HCT116 (cell line): ENCODE measurements around the gene UCN2. TPM values are rescaled to one million over a fixed set of nuclear protein-coding genes. Genes with fewer than 3 reads are reported as not detected.

Source experiments
- ATAC-seq: fragments of 200-7000 bp; cut with Tn5 transposase; 2 replicates; pipeline ENCODE4 v1.9.1; 2020; ENCODE audit warnings: mild to moderate bottlenecking, moderate library complexity
- BruUV-seq: library from RNA; stranded (reverse); fragments of 400-500 nt; replicated peaks from 2 replicates; lab custom pipeline; 2021; lab: Mats Ljungman, UMichigan
- CTCF ChIA-PET: fragments of 300-600 bp; sonication (Branson Sonifier 250); formaldehyde crosslinking; loops from one replicate; lab custom pipeline; 2021; ENCODE audit warnings: antibody characterized with exemption; lab: Charles Lee
- POLR2A ChIA-PET: fragments of 300-600, 350-600 bp; sonication (Branson Sonifier 250); formaldehyde crosslinking; loops from one replicate; lab custom pipeline; 2021; ENCODE audit warnings: antibody characterized with exemption; lab: Charles Lee
- RAD21 ChIA-PET, 2 experiments: fragments of 300-600 bp; sonication (Branson Sonifier 250); formaldehyde crosslinking; loops; one replicate each; lab custom pipeline; 2023; ENCODE audit warnings: low total read pairs in 2 of 2; ENCODE audit not compliant: uncharacterized antibody in 2 of 2, unreplicated experiment in 2 of 2, low non-redundant PET in 1 of 2; lab: Charles Lee
- DNase-seq: peaks from one replicate; pipeline ENCODE4 v3.0.0-alpha.2; 2010; ENCODE audit warnings: low read depth, low spot score
- H2AFZ ChIP-seq: fragments of 200-600 bp; shearing (Covaris generic), sonication (generic); 2 replicates; pipeline ENCODE4 v1.6.1; 2017; ENCODE audit warnings: low read depth, mixed run types, mixed read lengths, antibody characterized with exemption, low read length; ENCODE audit not compliant: poor library complexity, severe bottlenecking
- H3K27ac ChIP-seq: 2 replicates; pipeline ENCODE4 v1.5.1; 2012; ENCODE audit warnings: low read depth, low read length
- H3K27me3 ChIP-seq: fragments of 200-600 bp; sonication (generic); 2 replicates; pipeline ENCODE4 v1.6.1; 2016; ENCODE audit warnings: mixed run types, low read length, mixed read lengths; ENCODE audit not compliant: insufficient read depth
- H3K36me3 ChIP-seq, 2 experiments: fragments of 200-500 bp in 1 of 2; fragments of 200-600 bp in 1 of 2; sonication (Bioruptor generic) in 1 of 2; sonication (generic) in 1 of 2; 2 replicates each; pipeline versions ENCODE4 v1.5.1 to v1.6.1; 2014 to 2016; ENCODE audit warnings: low read length in 2 of 2, inconsistent platforms in 1 of 2, mixed read lengths in 1 of 2, mixed run types in 1 of 2; ENCODE audit not compliant: insufficient read depth in 2 of 2, control insufficient read depth in 1 of 2
- H3K4me1 ChIP-seq, 2 experiments: fragments of 200-600 bp in 1 of 2; sonication (generic) in 1 of 2; 2 replicates each; pipeline versions ENCODE4 v1.5.1 to v1.6.1; 2012 to 2017; ENCODE audit warnings: low read length in 2 of 2, inconsistent platforms in 1 of 2, mild to moderate bottlenecking in 1 of 2, mixed read lengths in 1 of 2, mixed run types in 1 of 2, moderate library complexity in 1 of 2; ENCODE audit not compliant: insufficient read depth in 2 of 2, control insufficient read depth in 1 of 2
- H3K4me2 ChIP-seq: fragments of 200-600 bp; sonication (generic); 2 replicates; pipeline ENCODE4 v1.6.1; 2017; ENCODE audit warnings: mixed run types, low read length, mixed read lengths
- H3K4me3 ChIP-seq, 2 experiments: fragments of 200-600 bp in 1 of 2; sonication (generic) in 1 of 2; replicated peaks in 1 of 2; 2 replicates each; pipeline ENCODE4 v1.5.1; 2011 to 2016; ENCODE audit warnings: low read length in 2 of 2, control low read depth in 1 of 2, low read depth in 1 of 2, mild to moderate bottlenecking in 1 of 2, mixed read lengths in 1 of 2, mixed run types in 1 of 2
- H3K79me2 ChIP-seq: fragments of 200-600 bp; sonication (generic); 2 replicates; pipeline ENCODE4 v1.6.1; 2017; ENCODE audit warnings: mild to moderate bottlenecking, mixed run types, low read length, moderate library complexity, mixed read lengths; ENCODE audit not compliant: insufficient read depth
- H3K9ac ChIP-seq: fragments of 200-600 bp; sonication (generic); 2 replicates; pipeline ENCODE4 v1.6.1; 2016; ENCODE audit warnings: low read length, mixed read lengths
- H3K9me2 ChIP-seq: fragments of 200-600 bp; sonication (generic), shearing (Covaris generic); 2 replicates; pipeline ENCODE4 v1.6.1; 2017; ENCODE audit warnings: mixed run types, mild to moderate bottlenecking, moderate library complexity; ENCODE audit not compliant: insufficient read depth
- H3K9me3 ChIP-seq, 2 experiments: fragments of 200-500 bp in 1 of 2; fragments of 200-600 bp in 1 of 2; sonication (Bioruptor generic) in 1 of 2; sonication (generic) in 1 of 2; 2 replicates each; pipeline ENCODE4 v1.6.1; 2014 to 2017; ENCODE audit warnings: low read length in 2 of 2, mixed read lengths in 2 of 2, inconsistent platforms in 1 of 2, low read depth in 1 of 2, mild to moderate bottlenecking in 1 of 2, mixed run types in 1 of 2, moderate library complexity in 1 of 2; ENCODE audit not compliant: control insufficient read depth in 1 of 2, insufficient read depth in 1 of 2
- H4K20me1 ChIP-seq: fragments of 200-600 bp; sonication (generic), shearing (Covaris generic); 2 replicates; pipeline ENCODE4 v1.6.1; 2017; ENCODE audit warnings: mixed run types, mild to moderate bottlenecking, moderate library complexity; ENCODE audit not compliant: insufficient read depth
- CEBPB ChIP-seq: IDR thresholded peaks from 2 replicates; pipeline ENCODE4 v1.6.1; 2012; ENCODE audit warnings: low read depth
- EGR1 ChIP-seq: IDR thresholded peaks from 2 replicates; pipeline ENCODE4 v1.6.1; 2012; ENCODE audit warnings: low read depth
- ELF1 ChIP-seq: IDR thresholded peaks from 2 replicates; pipeline ENCODE4 v1.6.1; 2012; ENCODE audit warnings: low read depth, borderline replicate concordance
- EZH2 ChIP-seq: fragments of 200-600 bp; sonication (generic); IDR thresholded peaks from 2 replicates; pipeline ENCODE4 v1.6.1; 2017; ENCODE audit warnings: antibody characterized with exemption, mixed run types
- FOSL1 ChIP-seq: IDR thresholded peaks from 2 replicates; pipeline ENCODE4 v1.6.1; 2012; ENCODE audit warnings: low read depth
- JUND ChIP-seq: IDR thresholded peaks from 2 replicates; pipeline ENCODE4 v1.6.1; 2012
- SP1 ChIP-seq: IDR thresholded peaks from 2 replicates; pipeline ENCODE4 v1.6.1; 2012; ENCODE audit warnings: low read depth
- SRF ChIP-seq: IDR thresholded peaks from 2 replicates; pipeline ENCODE4 v1.6.1; 2012; ENCODE audit warnings: low read depth
- TCF7L2 ChIP-seq: IDR thresholded peaks from 2 replicates; pipeline ENCODE4 v1.7.0; 2011; ENCODE audit warnings: borderline replicate concordance, inconsistent platforms; ENCODE audit not compliant: insufficient read depth, insufficient read length; ENCODE audit errors: extremely low read depth
- intact Hi-C: fragments of 100-400 bp; cut with micrococcal nuclease; formaldehyde crosslinking; loops from 2 replicates; pipeline ENCODE4 v1.10.0; 2022
- total RNA-seq: library from RNA; stranded (reverse); gene quantifications from one replicate; pipeline ENCODE4 v1.2.1, GENCODE V29; 2021; ENCODE audit not compliant: unreplicated experiment
- TF ChIP-seq, protein P1 (sequence below): IDR thresholded peaks from 2 replicates; pipeline ENCODE4 v1.6.1; 2012
- TF ChIP-seq, protein P2 (sequence below): IDR thresholded peaks from 2 replicates; pipeline ENCODE4 v1.6.1; 2011; ENCODE audit warnings: mild to moderate bottlenecking, low read length, moderate library complexity; ENCODE audit not compliant: insufficient replicate concordance; ENCODE audit errors: extremely low read depth

The UCN2 gene
- total RNA-seq, 1 experiment from 2014 or later = 1.5 TPM

DNA sequence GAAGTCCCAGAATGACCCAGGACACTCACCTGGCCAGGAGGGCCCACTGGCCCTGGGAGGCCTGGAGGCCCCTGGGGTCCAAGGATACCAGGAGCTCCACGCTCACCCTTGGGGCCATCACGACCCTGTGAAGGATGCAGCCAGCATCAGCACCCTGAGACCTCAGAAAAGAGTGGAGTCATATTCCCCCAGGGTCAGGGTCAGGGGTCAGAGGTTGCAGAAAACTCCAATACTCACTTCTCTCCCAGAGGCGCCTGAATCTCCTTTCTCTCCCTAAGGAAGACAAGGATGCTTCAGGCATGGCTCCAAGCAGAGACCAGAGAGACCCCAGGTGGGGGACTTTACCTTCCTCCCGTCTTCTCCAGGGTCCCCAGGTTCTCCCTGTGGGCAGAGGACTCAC is 13.1 kb upstream of the UCN2 start:
- TF ChIP-seq CEBPB = no peak
- no peak for TF ChIP-seq EGR1
- no peak for TF ChIP-seq JUND
- no peak for TF ChIP-seq SP1
- no peak for TF ChIP-seq FOSL1
- TF ChIP-seq, protein P1, sequence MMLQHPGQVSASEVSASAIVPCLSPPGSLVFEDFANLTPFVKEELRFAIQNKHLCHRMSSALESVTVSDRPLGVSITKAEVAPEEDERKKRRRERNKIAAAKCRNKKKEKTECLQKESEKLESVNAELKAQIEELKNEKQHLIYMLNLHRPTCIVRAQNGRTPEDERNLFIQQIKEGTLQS = no peak
- TF ChIP-seq, protein P2, sequence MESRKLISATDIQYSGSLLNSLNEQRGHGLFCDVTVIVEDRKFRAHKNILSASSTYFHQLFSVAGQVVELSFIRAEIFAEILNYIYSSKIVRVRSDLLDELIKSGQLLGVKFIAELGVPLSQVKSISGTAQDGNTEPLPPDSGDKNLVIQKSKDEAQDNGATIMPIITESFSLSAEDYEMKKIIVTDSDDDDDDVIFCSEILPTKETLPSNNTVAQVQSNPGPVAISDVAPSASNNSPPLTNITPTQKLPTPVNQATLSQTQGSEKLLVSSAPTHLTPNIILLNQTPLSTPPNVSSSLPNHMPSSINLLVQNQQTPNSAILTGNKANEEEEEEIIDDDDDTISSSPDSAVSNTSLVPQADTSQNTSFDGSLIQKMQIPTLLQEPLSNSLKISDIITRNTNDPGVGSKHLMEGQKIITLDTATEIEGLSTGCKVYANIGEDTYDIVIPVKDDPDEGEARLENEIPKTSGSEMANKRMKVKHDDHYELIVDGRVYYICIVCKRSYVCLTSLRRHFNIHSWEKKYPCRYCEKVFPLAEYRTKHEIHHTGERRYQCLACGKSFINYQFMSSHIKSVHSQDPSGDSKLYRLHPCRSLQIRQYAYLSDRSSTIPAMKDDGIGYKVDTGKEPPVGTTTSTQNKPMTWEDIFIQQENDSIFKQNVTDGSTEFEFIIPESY = no peak
- no peak for TF ChIP-seq ELF1
- no peak for TF ChIP-seq SRF
- TF ChIP-seq EZH2 = no peak
- TF ChIP-seq TCF7L2 = no peak
- ChIA-PET CTCF (no interaction called here), POLR2A (no interaction called here), RAD21 (no interaction called here)
- intact Hi-C loops = no loop called here
- Histone ChIP-seq H3K4me1 (no peaks in the 10 kb centered on the region), H2AFZ (no peak overlapping the region), H4K20me1 (no peaks in the 10 kb centered on the region), H3K79me2 (no peaks in the 10 kb centered on the region), H3K4me2 (no peak overlapping the region), H3K4me3 (no peak overlapping the region), H3K27me3 (no peaks in the 10 kb centered on the region), H3K9me3 (no peaks in the 10 kb centered on the region), H3K9me2 (no peaks in the 10 kb centered on the region), H3K36me3 (no peaks in the 10 kb centered on the region), H3K9ac (no peak overlapping the region), H3K27ac (no peak overlapping the region)
- no peak for ATAC-seq
- DNase-seq = no peak
- no TSS peak for BruUV-seq
